Activated naive CD4-positive, alpha-beta T cell treated with anti-CD3 and anti-CD28 coated beads, Interleukin-2, amount 50 U/mL, for 24 hours (primary cell): ENCODE results near the gene ECHDC3.
"Not testable (repeated sequence)": the region's sequence is repeated elsewhere in the genome, so short reads cannot be mapped to it uniquely, and the experiment has no call there.

Experiments used
- H3K27ac Mint-ChIP-seq: one replicate; pipeline ENCODE4 v1.8.0; 2021; ENCODE audit warnings: mild to moderate bottlenecking, mixed read lengths
- H3K27me3 Mint-ChIP-seq: one replicate; pipeline ENCODE4 v1.8.0; 2021; ENCODE audit warnings: mixed read lengths
- H3K36me3 Mint-ChIP-seq: one replicate; pipeline ENCODE4 v1.8.0; 2021; ENCODE audit warnings: mixed read lengths
- H3K4me1 Mint-ChIP-seq: one replicate; pipeline ENCODE4 v1.8.0; 2021; ENCODE audit warnings: mixed read lengths
- H3K4me3 Mint-ChIP-seq: one replicate; pipeline ENCODE4 v1.8.0; 2021; ENCODE audit warnings: mild to moderate bottlenecking, mixed read lengths
- H3K9me3 Mint-ChIP-seq: one replicate; pipeline ENCODE4 v1.8.0; 2021; ENCODE audit warnings: mixed read lengths

The ECHDC3 gene

GRCh38 chr10:11708801-11709200, 33.4 kb upstream of the ECHDC3 start:
- not testable (repeated sequence) for H3K27ac Mint-ChIP-seq, H3K27me3 Mint-ChIP-seq, H3K36me3 Mint-ChIP-seq, H3K9me3 Mint-ChIP-seq, H3K4me3 Mint-ChIP-seq
- H3K4me1 Mint-ChIP-seq, result peaks cover 33% of the 10 kb centered on the region

DNA sequence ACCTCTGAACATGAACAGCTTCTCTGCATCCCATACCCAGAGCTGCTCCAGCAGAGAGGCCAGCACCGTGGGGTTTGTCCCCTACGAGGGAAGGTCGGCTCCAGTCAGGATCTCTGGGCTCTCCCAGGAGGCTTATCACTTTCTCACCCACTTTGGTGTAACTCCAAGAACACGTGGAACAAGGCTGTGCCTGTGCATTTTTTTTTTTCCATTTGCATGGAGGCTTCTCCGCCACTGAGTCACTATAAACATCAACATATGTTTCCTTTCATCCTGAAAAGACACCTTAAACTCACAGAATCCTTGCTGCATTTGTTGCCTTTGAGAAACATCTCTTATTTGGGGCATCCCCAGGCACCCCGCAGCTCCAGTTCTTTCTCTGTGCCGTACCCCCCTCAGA, 29.4 kb upstream of the ECHDC3 start:
- peaks cover 9% of the 10 kb centered on the region for H3K27me3 Mint-ChIP-seq
- H3K36me3 Mint-ChIP-seq, result peaks cover 2% of the 10 kb centered on the region

DNA sequence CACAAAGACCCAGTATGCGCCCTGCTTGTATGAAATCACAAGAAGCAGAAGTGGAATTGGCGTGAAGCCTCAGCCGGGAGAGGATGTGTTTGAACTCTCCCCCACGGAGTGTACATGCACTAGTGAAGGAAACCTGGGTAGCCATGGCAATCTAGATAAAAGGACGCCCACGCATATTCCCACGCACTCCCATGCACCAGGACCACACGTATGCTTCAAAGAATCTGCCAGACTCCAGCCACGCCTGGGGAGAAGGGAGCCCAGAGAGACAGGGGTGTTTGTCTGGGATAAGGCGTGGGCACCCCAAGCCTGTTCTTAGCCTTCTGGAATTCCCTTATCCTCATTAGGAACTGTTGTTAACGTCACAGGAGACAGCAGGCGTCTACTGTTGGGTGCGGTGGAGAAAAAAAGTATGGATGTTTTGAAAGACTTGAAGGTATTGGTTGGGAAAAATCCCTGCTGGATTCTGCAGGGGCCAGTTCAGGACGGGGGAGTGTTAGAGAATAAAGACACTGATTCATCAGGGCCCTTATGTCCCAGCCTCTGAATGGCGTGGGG, 28.9 kb upstream of the ECHDC3 start:
- Mint-ChIP-seq H3K27ac (no peak overlapping the region), H3K27me3 (peaks cover 5% of the 10 kb centered on the region), H3K36me3 (peaks cover 2% of the 10 kb centered on the region), H3K9me3 (peaks cover 6% of the 10 kb centered on the region), H3K4me1 (peaks cover 33% of the 10 kb centered on the region), H3K4me3 (no peak overlapping the region)

More for the DNA sequence above, 29.4 kb upstream of the ECHDC3 start:
- no peak overlapping the region for H3K4me3 Mint-ChIP-seq
- peaks cover 6% of the 10 kb centered on the region for H3K9me3 Mint-ChIP-seq
- no peak overlapping the region for H3K27ac Mint-ChIP-seq
- peaks cover 33% of the 10 kb centered on the region for H3K4me1 Mint-ChIP-seq

DNA sequence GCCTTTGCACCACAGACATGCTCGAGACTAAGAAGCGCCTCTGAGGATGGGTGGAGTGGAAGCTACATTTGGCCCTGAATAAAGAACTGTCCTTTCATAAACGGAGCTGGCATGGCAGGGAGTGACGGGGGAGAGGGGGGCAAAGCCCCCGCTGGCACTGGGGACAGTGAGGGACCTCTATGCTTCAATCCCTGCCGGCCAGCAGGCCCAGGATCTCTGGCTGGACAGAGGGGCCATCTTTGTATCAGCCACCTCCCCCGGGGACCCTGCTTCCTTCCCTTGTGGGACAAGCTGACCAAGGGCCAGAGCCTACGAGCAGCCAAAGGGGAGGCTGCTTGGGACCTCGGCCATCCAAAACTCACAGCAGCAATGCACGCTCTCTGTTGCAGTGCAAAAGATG, 28.2 kb upstream of the ECHDC3 start:
- Mint-ChIP-seq H3K27me3 (peaks cover 5% of the 10 kb centered on the region), H3K4me3 (no peak overlapping the region), H3K4me1 (peaks cover 33% of the 10 kb centered on the region), H3K9me3 (peaks cover 6% of the 10 kb centered on the region), H3K27ac (no peak overlapping the region), H3K36me3 (peaks cover 2% of the 10 kb centered on the region)

DNA sequence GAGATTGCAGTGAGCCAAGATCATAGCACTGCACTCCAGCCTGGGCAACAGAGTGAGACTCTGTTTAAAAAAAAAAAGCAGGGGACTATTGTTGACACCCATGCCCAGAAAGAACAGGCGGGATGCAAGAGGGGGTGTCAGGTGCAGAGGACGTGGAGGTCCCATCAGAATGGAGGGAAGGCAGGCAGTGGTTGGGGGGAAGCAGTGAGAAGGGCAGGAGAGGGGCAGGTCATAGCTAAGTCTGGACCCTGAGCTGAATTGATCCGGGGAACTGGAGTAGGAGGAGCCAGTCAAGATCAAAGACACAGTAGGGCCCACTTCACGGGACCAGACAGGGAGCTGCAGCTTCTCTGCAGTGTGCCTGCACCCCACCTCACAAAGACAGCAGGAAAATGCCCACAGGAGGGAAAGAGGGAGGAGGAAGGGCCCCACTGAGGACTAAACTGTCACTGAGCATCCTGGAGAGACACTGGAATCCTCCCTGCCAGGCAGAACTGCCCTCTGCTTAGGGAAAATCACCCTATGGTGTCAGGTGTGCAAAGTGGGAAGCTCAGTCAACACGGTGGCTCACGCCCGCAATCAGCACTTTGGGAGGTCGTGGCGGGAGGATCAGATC, 27.3 kb upstream of the ECHDC3 start:
- peaks cover 30% of the 10 kb centered on the region for H3K4me1 Mint-ChIP-seq
- peaks cover 5% of the 10 kb centered on the region for H3K27me3 Mint-ChIP-seq
- H3K27ac Mint-ChIP-seq, result no peak overlapping the region
- H3K9me3 Mint-ChIP-seq, result peaks cover 6% of the 10 kb centered on the region
- peaks cover 2% of the 10 kb centered on the region for H3K36me3 Mint-ChIP-seq
- no peak overlapping the region for H3K4me3 Mint-ChIP-seq

GRCh38 chr10:11715815-11716494, 26.2 kb upstream of the ECHDC3 start:
- Mint-ChIP-seq H3K9me3 (peaks cover 6% of the 10 kb centered on the region), H3K36me3 (peaks cover 2% of the 10 kb centered on the region), H3K4me1 (peaks cover 21% of the 10 kb centered on the region), H3K4me3 (no peak overlapping the region), H3K27ac (no peak overlapping the region), H3K27me3 (peaks cover 5% of the 10 kb centered on the region)

DNA sequence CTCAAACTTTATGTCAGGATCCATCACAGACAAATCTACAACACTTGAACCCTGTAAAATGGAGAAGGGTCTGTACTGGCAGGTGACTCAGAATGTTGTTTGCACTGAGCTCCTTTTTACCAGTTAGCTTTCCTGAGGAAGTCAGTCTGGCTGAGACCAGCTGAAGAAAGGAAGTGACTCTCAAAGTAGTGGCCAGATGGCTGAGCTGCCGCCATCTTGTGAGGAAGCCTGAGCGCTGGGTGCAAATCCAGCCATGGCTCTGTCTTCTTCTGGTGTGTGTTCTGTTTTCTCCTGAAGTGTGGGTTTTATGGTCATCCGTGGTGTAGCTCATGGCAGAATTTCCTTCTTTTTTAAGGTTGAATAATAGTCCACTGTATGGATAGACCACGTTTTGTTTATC, 25.5 kb upstream of the ECHDC3 start:
- H3K27ac Mint-ChIP-seq, result no peak overlapping the region
- peaks cover 2% of the 10 kb centered on the region for H3K36me3 Mint-ChIP-seq
- H3K4me3 Mint-ChIP-seq, result no peak overlapping the region
- peaks cover 16% of the 10 kb centered on the region for H3K4me1 Mint-ChIP-seq
- peaks cover 6% of the 10 kb centered on the region for H3K9me3 Mint-ChIP-seq
- peaks cover 5% of the 10 kb centered on the region for H3K27me3 Mint-ChIP-seq

- Mint-ChIP-seq H3K4me1 (no peaks in the 10 kb centered on the region), H3K4me3 (no peak overlapping the region), H3K27me3 (peaks cover under 1% of the 10 kb centered on the region), H3K9me3 (peaks cover 6% of the 10 kb centered on the region), H3K27ac (no peak overlapping the region), H3K36me3 (peaks cover 2% of the 10 kb centered on the region)
These were observed 22.5 kb upstream of the ECHDC3 start for GRCh38 chr10:11719496-11720259.

GRCh38 chr10:11720260-11720741, 21.9 kb upstream of the ECHDC3 start:
- Mint-ChIP-seq H3K36me3 (peaks cover 2% of the 10 kb centered on the region), H3K27me3 (peaks cover under 1% of the 10 kb centered on the region)

DNA sequence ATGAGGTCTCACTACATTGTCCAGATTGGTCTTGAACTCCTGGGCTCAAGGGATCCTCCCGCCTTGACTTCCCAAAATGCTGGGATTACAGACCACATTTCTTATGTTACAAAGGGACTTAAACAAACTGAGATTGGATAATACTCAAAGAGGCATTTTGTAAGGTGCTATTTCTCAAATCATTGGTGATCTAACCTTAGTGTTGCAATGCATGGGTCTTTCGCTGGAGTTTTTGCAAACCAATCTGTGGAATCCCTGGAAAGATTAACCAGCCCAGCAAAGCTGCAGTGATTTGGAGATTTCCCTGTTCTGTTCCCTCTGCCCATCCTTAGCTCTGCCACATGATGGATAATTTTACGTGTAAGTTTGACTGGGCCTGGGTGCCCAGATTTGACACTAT, 20.4 kb upstream of the ECHDC3 start:
- Mint-ChIP-seq H3K9me3 (peaks cover 3% of the 10 kb centered on the region), H3K4me3 (no peak overlapping the region), H3K4me1 (peaks cover 5% of the 10 kb centered on the region), H3K27me3 (peaks cover 2% of the 10 kb centered on the region), H3K36me3 (no peaks in the 10 kb centered on the region), H3K27ac (no peak overlapping the region)

More at GRCh38 chr10:11720260-11720741, 21.9 kb upstream of the ECHDC3 start:
- peaks cover 4% of the 10 kb centered on the region for H3K4me1 Mint-ChIP-seq
- peaks cover 6% of the 10 kb centered on the region for H3K9me3 Mint-ChIP-seq
- H3K4me3 Mint-ChIP-seq, result no peak overlapping the region
- H3K27ac Mint-ChIP-seq, result no peak overlapping the region

DNA sequence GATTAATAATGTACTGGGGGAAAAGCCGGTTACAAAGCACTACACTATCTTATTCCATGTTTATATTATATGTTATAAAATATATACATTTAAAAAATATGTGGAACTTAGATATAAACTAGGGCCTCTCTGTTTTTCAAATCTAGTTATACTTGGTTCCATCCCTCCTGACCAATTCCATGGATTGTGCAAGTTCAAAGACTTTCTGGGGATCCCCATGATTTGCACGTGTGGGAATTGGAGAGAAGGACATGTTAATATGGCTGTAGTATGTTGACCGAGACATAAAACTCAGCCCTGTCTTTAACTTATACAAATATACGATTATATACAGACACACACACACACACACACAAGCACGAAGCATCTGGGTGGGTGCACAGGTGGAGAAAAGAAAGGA, 18.8 kb upstream of the ECHDC3 start:
- Mint-ChIP-seq H3K9me3 (no peaks in the 10 kb centered on the region), H3K36me3 (no peaks in the 10 kb centered on the region), H3K4me1 (peaks cover 5% of the 10 kb centered on the region), H3K4me3 (no peak overlapping the region), H3K27me3 (peaks cover 2% of the 10 kb centered on the region), H3K27ac (no peak overlapping the region)

- Mint-ChIP-seq H3K36me3 (no peaks in the 10 kb centered on the region), H3K9me3 (no peaks in the 10 kb centered on the region), H3K27me3 (peaks cover 2% of the 10 kb centered on the region)
These were observed 17.0 kb upstream of the ECHDC3 start for GRCh38 chr10:11724938-11725776.

DNA sequence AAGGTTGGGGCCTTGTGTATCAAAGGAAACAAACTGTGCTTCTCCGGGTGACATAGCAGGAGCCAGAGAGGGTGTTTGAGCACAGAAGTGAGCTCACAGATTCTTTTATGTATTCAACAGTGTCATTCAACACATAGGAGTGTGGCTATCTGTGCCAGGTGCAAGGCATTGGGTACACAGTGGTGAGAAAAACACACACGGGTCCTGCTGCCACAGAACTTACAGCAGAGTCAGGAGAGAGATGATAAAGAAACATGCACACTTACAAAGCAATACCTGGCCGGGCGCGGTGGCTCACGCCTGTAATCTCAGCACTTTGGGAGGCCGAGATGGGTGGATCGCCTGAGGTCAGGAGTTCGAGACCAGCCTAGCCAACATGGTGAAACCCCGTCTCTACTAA, 16.3 kb upstream of the ECHDC3 start:
- peaks cover 5% of the 10 kb centered on the region for H3K4me1 Mint-ChIP-seq
- H3K4me3 Mint-ChIP-seq, result no peak overlapping the region
- peaks cover 2% of the 10 kb centered on the region for H3K27me3 Mint-ChIP-seq
- no peak overlapping the region for H3K27ac Mint-ChIP-seq
- H3K9me3 Mint-ChIP-seq, result no peaks in the 10 kb centered on the region
- no peaks in the 10 kb centered on the region for H3K36me3 Mint-ChIP-seq

More at GRCh38 chr10:11724938-11725776, 17.0 kb upstream of the ECHDC3 start:
- H3K4me1 Mint-ChIP-seq, result peaks cover 5% of the 10 kb centered on the region
- H3K4me3 Mint-ChIP-seq, result no peak overlapping the region
- H3K27ac Mint-ChIP-seq, result no peak overlapping the region

DNA sequence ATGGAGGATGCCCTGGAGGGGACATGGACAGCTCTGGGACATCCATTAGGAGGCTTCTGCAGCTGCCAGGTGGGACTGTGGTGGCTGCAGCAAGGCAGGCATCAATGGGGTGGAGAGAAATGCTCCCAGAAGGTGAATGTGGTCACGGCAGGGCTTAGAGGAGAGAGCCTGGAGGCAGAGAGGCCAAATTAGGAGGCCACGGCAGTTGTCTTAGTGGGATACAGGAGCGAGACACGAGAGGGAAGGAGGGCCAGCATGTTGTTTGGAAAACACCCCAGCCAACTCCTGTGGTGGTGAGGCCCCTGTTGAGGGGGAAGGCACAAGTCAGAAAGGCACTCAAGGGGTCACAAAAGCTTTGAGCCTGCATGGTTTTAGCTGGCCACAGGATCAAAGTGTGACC, 14.6 kb upstream of the ECHDC3 start:
- H3K27me3 Mint-ChIP-seq, result peaks cover 2% of the 10 kb centered on the region
- H3K27ac Mint-ChIP-seq, result no peak overlapping the region
- peaks cover 5% of the 10 kb centered on the region for H3K4me1 Mint-ChIP-seq
- no peak overlapping the region for H3K4me3 Mint-ChIP-seq
- no peaks in the 10 kb centered on the region for H3K36me3 Mint-ChIP-seq
- no peaks in the 10 kb centered on the region for H3K9me3 Mint-ChIP-seq

- Mint-ChIP-seq H3K36me3 (no peaks in the 10 kb centered on the region), H3K9me3 (no peaks in the 10 kb centered on the region), H3K4me1 (peaks cover 5% of the 10 kb centered on the region), H3K27me3 (peaks cover 2% of the 10 kb centered on the region), H3K4me3 (no peak overlapping the region), H3K27ac (no peak overlapping the region)
These were observed 13.8 kb upstream of the ECHDC3 start for GRCh38 chr10:11728353-11728752.
